Fibroblast of villous mesenchyme (primary cell): ENCODE data around the gene TPST1. TPM values are rescaled to one million over a fixed set of nuclear protein-coding genes. Genes with fewer than 3 reads are reported as not detected.
"Not testable (repeated sequence)": the region's sequence is repeated elsewhere in the genome, so short reads cannot be mapped to it uniquely, and the experiment has no call there.

Source experiments
- DNase-seq: peaks from one replicate; pipeline ENCODE4 v3.0.0-alpha.2; 2010; ENCODE audit warnings: low read depth
- H3K4me3 ChIP-seq: 2 replicates; pipeline ENCODE4 v1.5.1; 2011; ENCODE audit warnings: low read depth, mild to moderate bottlenecking, low read length
- total RNA-seq: library from RNA; depleted of rRNA; stranded (reverse); fragments of >200 nt; gene quantifications from 2 replicates; pipeline ENCODE4 v1.2.3, GENCODE V29; 2012
- TF ChIP-seq, protein P1 (sequence below): IDR thresholded peaks from 2 replicates; pipeline ENCODE4 v1.5.1; 2012; ENCODE audit warnings: low read depth, mild to moderate bottlenecking, low read length; ENCODE audit not compliant: insufficient read depth

TPST1 gene
- total RNA-seq, 1 donor: 131 TPM

DNA sequence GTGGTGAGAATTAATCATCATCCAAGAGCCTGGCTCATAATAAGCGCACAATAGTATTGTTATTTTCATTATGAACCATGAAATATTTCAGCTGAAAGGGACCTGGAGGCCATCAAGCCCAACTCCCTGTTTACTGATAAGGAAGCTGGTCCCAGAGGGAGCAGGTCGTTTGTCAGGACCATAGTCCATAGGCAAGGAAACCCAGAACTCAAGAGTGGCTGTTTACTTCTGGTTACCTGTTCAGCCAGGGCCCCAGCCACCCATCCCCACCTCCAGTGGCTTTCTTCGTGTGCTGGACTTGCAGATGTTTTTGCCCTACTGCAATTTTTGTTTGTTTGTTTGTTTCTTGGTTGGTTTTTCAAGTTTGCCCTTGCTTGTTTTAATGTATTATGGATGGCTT is 152.0 kb downstream of the TPST1 start:
- DNase-seq: no peak
- TF ChIP-seq, protein P1, sequence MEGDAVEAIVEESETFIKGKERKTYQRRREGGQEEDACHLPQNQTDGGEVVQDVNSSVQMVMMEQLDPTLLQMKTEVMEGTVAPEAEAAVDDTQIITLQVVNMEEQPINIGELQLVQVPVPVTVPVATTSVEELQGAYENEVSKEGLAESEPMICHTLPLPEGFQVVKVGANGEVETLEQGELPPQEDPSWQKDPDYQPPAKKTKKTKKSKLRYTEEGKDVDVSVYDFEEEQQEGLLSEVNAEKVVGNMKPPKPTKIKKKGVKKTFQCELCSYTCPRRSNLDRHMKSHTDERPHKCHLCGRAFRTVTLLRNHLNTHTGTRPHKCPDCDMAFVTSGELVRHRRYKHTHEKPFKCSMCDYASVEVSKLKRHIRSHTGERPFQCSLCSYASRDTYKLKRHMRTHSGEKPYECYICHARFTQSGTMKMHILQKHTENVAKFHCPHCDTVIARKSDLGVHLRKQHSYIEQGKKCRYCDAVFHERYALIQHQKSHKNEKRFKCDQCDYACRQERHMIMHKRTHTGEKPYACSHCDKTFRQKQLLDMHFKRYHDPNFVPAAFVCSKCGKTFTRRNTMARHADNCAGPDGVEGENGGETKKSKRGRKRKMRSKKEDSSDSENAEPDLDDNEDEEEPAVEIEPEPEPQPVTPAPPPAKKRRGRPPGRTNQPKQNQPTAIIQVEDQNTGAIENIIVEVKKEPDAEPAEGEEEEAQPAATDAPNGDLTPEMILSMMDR: no peak
- H3K4me3 ChIP-seq: peak overlapping the region; percentile 18

DNA sequence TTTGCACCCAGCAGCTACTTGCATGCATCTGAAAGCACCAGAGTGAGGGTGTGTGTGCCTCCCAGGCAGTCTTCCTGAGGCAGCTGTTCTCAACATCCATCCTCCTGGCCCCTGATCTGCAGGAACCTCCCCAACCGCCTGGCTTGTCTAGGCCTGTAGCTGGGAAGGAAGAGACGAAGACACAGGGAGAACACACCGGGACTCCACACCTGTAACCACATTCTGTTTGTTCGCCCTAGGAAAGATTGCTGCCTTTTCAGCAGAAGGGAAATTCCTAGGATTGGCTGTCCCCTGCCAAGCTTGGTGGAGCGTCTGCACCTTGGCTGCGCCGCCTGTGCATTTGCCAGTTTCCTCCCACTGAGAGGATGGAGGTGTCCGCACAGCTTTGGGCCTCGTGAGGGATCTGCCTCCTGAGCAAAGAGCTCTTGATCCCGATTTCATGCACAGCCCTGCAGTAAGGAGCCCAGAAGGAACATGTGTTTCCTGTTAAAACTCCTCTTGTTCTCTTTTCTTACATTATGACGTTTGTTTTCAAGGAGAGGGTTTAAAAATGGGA is 154.6 kb downstream of the TPST1 start:
- TF ChIP-seq, protein P1: no peak
- no peak for DNase-seq
- H3K4me3 ChIP-seq: no peak overlapping the region

DNA sequence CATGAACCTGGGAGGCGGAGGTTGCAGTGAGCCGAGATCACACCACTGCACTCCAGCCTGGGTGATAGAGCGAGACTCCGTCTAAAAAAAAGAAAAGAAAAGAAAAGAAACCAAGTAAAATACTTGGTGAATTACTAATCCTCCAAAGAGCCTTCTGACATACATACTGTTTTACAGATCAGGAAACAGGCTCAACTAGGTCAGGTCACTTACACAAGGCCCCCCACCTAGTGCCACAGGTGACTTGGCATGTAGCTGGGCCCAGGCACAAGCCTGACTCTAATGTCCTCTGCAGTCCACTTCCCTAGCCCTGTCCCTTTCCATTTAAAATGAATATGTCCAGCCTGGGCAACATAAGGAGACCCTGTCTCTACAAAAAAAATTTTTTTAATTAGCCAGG is 157.0 kb downstream of the TPST1 start:
- H3K4me3 ChIP-seq: no peak overlapping the region
- TF ChIP-seq, protein P1: no peak
- no peak for DNase-seq

DNA sequence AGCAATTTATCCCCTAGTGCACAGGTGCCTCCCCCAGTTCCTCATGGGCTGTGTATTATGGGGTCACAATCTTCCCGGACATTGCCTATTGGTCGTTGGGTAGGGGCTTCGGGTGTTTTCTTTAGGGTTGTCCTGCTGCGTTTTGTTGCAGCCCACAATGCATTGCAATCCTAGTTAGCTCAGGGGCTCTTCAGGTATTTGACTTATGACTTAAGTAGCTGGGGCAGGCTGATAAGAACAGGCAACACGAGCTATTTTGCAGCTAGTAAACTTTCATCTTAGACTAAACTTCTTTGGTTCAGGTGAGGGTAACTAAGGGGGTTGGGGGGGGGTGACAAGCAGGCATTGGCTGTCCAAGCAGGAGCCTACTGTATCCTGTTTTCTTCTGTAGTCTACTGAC is 158.5 kb downstream of the TPST1 start:
- H3K4me3 ChIP-seq: no peak overlapping the region
- TF ChIP-seq, protein P1: no peak

DNA sequence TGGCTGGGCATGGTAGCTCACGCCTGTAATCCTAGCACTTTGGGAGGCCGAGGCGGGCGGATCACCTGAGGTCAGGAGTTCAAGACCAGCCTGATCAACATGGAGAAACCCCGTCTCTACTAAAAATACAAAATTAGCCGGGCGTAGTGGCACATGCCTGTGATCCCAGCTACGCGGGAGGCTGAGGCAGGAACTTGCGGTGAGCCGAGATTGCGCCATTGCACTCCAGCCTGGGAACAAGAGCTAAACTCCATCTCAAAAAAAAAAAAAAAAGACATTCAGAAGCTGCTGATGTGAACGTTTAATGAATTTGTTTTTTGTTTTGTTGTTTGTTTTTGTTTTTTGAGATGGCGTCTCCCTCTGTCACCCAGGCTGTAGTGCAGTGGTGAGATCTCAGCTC is 159.9 kb downstream of the TPST1 start:
- H3K4me3 ChIP-seq: not testable (repeated sequence)

More for the DNA sequence above, 158.5 kb downstream of the TPST1 start:
- DNase-seq: no peak

DNA sequence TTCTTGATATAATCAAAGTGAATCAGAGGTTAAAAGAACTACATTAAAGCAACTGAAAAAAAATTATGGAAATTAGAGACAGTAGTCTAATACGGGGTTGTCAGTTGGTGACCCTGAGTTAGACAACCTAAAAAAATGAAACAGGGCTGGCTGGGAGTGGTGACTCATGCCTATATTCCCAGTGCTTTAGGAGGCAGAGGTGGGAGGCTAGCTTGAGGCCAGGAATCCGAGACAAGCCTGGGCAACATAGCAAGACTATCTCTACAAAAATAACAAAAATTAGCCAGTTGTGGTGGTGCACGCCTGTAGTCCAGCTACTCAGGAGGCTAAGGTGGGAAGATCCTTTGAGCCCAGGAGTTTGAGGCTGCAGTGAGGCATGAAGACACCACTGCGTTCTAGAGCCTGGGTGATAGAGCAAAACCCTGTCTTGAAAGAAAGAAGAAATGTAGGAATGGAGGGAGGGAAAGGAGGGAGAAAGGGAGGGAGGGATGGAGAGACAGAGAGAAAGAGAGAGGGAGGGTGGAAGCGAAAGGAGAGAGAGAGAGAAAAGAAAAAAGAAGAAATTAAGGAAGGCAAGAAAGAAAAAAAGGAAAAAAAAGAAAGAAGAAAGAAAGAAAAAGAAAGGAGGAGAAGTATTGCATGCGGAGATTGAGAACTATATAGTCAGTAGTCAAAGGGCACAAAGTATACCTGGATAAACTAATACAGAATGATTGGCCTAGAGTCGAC is 166.1 kb downstream of the TPST1 start:
- no peak for DNase-seq
- no peak overlapping the region for H3K4me3 ChIP-seq
- TF ChIP-seq, protein P1: no peak

More for the DNA sequence above, 159.9 kb downstream of the TPST1 start:
- DNase-seq: not testable (repeated sequence)

DNA sequence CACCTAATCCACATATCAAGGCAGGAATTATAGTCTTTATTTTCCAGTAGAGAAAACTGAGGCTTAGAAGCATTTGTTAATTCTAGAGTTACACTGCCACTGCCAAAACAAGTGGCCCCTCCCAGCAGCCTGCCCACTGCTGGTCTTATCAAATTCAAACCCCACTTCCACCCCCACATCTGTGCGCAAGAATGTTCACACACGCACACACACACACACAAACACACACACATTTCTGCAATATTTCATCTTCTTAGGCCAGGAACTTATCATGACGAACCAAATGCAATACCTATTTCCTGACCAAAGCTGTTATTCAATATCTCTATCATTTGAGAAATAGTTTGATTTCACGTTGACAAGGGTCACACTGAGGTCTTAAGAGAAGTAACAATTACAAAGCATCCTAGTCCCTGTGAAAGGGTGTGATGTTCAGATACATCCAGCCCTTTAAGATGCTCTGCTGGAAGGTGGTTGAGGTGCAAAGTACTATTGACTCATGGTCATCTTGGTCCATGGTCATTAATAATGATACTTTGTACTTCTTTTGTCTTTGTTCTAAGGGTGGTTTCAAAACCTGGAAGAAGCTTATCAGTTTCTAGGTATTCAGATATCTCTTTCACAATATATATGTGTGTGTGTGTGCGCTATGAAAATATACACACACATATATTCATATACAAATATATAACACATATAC is 169.2 kb downstream of the TPST1 start:
- DNase-seq, H3K4me3 ChIP-seq: not testable (repeated sequence)
